Effector memory CD8-positive, alpha-beta T cell (primary cell): ENCODE measurements around the gene SPAG9.
A peak's percentile ranks its signal among the peaks of the same experiment; 100 is the strongest.

Experiments used
- ATAC-seq: fragments of 150-1000 bp; cut with Tn5 transposase; replicated peaks from 2 replicates; pipeline ENCODE4 v1.10.0; 2021; ENCODE audit warnings: mild to moderate bottlenecking, moderate library complexity
- DNase-seq, 3 experiments: peaks; one replicate each; pipeline ENCODE4 v3.0.0; 2021
- H3K27ac Mint-ChIP-seq, 2 donors: one replicate each; pipeline ENCODE4 v1.8.0; 2022; ENCODE audit warnings: mild to moderate bottlenecking in 2 of 2, mixed read lengths in 2 of 2, moderate library complexity in 2 of 2
- H3K27me3 Mint-ChIP-seq, 2 donors: one replicate each; pipeline ENCODE4 v1.8.0; 2022; ENCODE audit warnings: mixed read lengths in 2 of 2
- H3K36me3 Mint-ChIP-seq: one replicate; pipeline ENCODE4 v1.8.0; 2022; ENCODE audit warnings: mild to moderate bottlenecking, moderate library complexity, mixed read lengths; ENCODE audit not compliant: insufficient read depth
- H3K4me1 Mint-ChIP-seq, 2 donors: one replicate each; pipeline ENCODE4 v1.8.0; 2022; ENCODE audit warnings: low read depth in 2 of 2, mixed read lengths in 2 of 2
- H3K4me3 Mint-ChIP-seq, 2 donors: one replicate each; pipeline ENCODE4 v1.8.0; 2022; ENCODE audit warnings: mild to moderate bottlenecking in 2 of 2, mixed read lengths in 2 of 2, moderate library complexity in 2 of 2
- H3K9me3 Mint-ChIP-seq, 2 donors: one replicate each; pipeline ENCODE4 v1.8.0; 2022; ENCODE audit warnings: mixed read lengths in 2 of 2

The SPAG9 gene

GRCh38 chr17:50967795-50968194 lies 152.9 kb downstream of the SPAG9 start:
- no peaks in the 10 kb centered on the region for H3K9me3 Mint-ChIP-seq
- H3K4me1 Mint-ChIP-seq: no peaks in the 10 kb centered on the region
- H3K4me3 Mint-ChIP-seq: no peak overlapping the region
- DNase-seq: no peak
- ATAC-seq: no peak
- peaks cover 25% of the 10 kb centered on the region for H3K36me3 Mint-ChIP-seq
- peak overlapping the region; percentile 35 to 81 for H3K27ac Mint-ChIP-seq
- no peaks in the 10 kb centered on the region for H3K27me3 Mint-ChIP-seq

DNA sequence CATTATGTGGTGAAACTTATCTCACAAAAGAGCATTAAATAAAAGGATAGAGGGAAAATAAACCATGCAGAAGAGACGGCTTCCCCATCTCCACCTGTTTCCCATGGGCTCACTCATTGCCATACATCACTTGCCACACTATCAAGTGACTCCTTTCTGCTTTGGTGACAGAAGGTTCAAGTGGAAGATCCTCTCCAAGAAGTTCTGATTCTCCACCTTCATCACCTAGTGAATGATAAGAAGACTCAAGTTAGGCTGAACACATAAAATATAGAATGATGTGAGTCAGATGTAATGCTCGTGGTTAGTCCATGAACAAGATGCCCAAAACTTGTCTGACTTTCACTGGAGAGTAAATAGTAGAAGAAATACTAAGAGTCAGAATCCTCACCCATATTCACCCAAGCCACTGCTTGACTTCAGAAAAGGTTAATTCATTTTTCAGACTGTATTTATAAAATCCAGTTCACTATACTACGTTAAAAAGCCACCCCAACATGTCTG lies 154.5 kb downstream of the SPAG9 start:
- Mint-ChIP-seq H3K4me3 (no peak overlapping the region), H3K9me3 (no peaks in the 10 kb centered on the region), H3K4me1 (no peaks in the 10 kb centered on the region), H3K36me3 (peaks cover 25% of the 10 kb centered on the region), H3K27ac (no peak overlapping the region), H3K27me3 (no peaks in the 10 kb centered on the region)
- ATAC-seq (no peak), DNase-seq (no peak)

- Mint-ChIP-seq H3K27me3 (no peaks in the 10 kb centered on the region), H3K4me3 (no peak overlapping the region), H3K27ac (no peak overlapping the region), H3K9me3 (no peaks in the 10 kb centered on the region), H3K4me1 (no peaks in the 10 kb centered on the region), H3K36me3 (peaks cover 10% of the 10 kb centered on the region)
- DNase-seq: no peak
- no peak for ATAC-seq
These were observed 157.5 kb downstream of the SPAG9 start for GRCh38 chr17:50963139-50963538.

GRCh38 chr17:50961282-50962220 lies 159.1 kb downstream of the SPAG9 start:
- H3K36me3 Mint-ChIP-seq: peaks cover 10% of the 10 kb centered on the region
- peak overlapping the region in 1 of 2 donors; percentile 67 for H3K27ac Mint-ChIP-seq
- no peak overlapping the region for H3K4me3 Mint-ChIP-seq
- no peaks in the 10 kb centered on the region for H3K9me3 Mint-ChIP-seq
- DNase-seq (no peak), ATAC-seq (no peak)
- no peaks in the 10 kb centered on the region for H3K27me3 Mint-ChIP-seq
- H3K4me1 Mint-ChIP-seq: peaks cover 2% of the 10 kb centered on the region in 2 donors

DNA sequence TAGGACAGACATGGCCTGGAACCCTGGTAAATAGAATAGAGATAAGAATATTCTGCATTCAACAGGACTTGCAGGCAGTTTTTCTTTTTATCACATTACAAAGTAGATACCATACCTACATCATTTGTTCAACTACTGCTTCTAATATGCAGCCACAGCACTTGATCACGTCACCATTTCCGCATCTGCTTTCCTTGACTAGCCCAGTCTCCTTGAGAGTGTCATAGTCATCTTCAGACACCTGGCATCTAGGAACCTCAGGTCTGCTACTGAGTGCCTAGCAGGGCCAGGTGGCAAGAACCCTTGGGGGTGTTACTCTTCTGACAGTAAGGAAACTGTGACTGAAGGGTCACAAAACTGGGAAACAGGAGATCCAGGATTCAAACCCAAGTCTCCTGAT lies 161.3 kb downstream of the SPAG9 start:
- H3K27me3 Mint-ChIP-seq: peaks cover 0 to 8% of the 10 kb centered on the region in 2 donors

DNA sequence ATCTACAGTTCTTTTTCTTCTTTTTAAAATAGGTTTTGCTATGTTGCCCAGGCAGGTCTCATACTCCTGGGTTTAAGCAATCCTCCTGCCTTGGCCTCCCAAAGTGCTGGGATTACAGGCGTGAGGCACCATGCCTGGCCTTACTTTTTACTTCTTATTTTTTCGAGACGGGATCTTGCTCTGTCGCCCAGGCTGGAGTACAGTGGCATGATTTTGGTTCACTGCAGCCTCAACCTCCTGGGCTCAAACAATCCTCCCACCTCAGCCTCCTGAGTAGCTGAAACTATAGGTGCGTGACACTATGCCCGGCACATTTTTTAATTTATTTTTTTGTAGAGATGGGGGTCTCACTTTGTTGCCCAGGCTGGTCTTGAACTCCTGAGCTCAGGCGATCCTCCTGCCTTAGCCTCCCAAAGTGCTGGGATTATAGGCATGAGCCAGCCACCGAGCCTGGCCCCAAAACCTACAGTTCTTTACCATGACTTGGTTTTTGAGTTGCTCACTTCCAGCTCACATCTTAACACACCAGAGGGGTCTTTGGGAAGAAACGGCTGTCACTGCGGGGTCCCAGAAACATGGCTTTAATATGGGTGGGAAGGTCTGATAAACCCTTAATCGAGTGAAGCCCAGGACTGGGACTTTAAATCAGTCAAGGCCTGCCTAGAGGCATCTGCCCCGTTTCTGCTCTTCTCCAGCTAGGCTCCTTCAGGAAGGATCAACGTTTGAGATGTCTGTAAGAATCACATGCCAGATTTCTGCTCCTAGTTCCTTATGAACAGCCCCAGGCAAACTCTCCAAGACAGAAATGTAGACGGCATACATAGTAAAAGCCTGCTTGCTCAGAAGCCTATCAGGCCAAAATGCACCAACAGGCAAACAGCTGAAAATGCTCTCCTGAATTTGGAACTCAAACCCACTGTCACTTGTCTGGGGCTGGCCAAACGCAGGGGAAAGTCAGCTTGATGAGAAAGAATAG lies 162.8 kb downstream of the SPAG9 start:
- ATAC-seq: no peak
- H3K4me1 Mint-ChIP-seq: peaks cover 3 to 7% of the 10 kb centered on the region in 2 donors
- no peak for DNase-seq
- no peak overlapping the region for H3K4me3 Mint-ChIP-seq
- H3K9me3 Mint-ChIP-seq: no peaks in the 10 kb centered on the region
- peak overlapping the region in 1 of 2 donors; percentile 49 for H3K27ac Mint-ChIP-seq
- peaks cover 0 to 17% of the 10 kb centered on the region in 2 donors for H3K27me3 Mint-ChIP-seq
- peaks cover 4% of the 10 kb centered on the region for H3K36me3 Mint-ChIP-seq

More for the DNA sequence above, 161.3 kb downstream of the SPAG9 start:
- H3K27ac Mint-ChIP-seq: peak overlapping the region in 1 of 2 donors; percentile 84
- H3K36me3 Mint-ChIP-seq: peaks cover 4% of the 10 kb centered on the region
- DNase-seq (no peak), ATAC-seq (no peak)
- no peaks in the 10 kb centered on the region for H3K9me3 Mint-ChIP-seq
- H3K4me3 Mint-ChIP-seq: no peak overlapping the region
- peaks cover 3 to 6% of the 10 kb centered on the region in 2 donors for H3K4me1 Mint-ChIP-seq

- ATAC-seq: peak; percentile 98
- H3K9me3 Mint-ChIP-seq: no peaks in the 10 kb centered on the region
- peak overlapping the region in 1 of 2 donors; percentile 49 for H3K27ac Mint-ChIP-seq
- H3K4me3 Mint-ChIP-seq: peak overlapping the region in 1 of 2 donors; percentile 33
- peaks cover 3 to 8% of the 10 kb centered on the region in 2 donors for H3K4me1 Mint-ChIP-seq
- peaks cover 4% of the 10 kb centered on the region for H3K36me3 Mint-ChIP-seq
- peaks cover 0 to 17% of the 10 kb centered on the region in 2 donors for H3K27me3 Mint-ChIP-seq
- peak; percentile 61 to 67 (median 63) for DNase-seq
These were observed 163.7 kb downstream of the SPAG9 start for GRCh38 chr17:50956750-50957523.

DNA sequence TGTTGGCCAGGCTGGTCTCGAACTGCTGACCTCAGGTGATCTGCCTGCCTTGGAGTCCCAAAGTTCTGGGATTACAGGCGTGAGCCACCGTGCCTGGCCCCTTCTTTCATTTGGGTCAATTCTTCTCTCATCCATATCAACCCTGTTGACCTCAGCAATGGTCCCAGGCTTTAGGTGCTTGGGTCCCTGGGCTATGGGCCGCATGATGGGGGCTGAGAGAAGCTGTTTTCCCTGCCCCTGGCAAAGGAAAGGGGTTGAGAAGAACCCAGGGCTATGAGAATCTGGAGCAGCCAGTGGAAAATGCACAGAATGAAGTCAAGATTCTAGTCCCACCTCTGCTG lies 164.3 kb downstream of the SPAG9 start:
- H3K4me3 Mint-ChIP-seq: peak overlapping the region in 1 of 2 donors; percentile 33
- H3K27me3 Mint-ChIP-seq: peaks cover 0 to 17% of the 10 kb centered on the region in 2 donors
- no peak overlapping the region for H3K27ac Mint-ChIP-seq
- DNase-seq (no peak), ATAC-seq (no peak)
- no peaks in the 10 kb centered on the region for H3K9me3 Mint-ChIP-seq
- H3K36me3 Mint-ChIP-seq: peaks cover 8% of the 10 kb centered on the region
- peaks cover 3 to 8% of the 10 kb centered on the region in 2 donors for H3K4me1 Mint-ChIP-seq

- no peak overlapping the region for H3K27ac Mint-ChIP-seq
- peaks cover 7 to 11% of the 10 kb centered on the region in 2 donors for H3K4me1 Mint-ChIP-seq
- H3K36me3 Mint-ChIP-seq: peaks cover 8% of the 10 kb centered on the region
- H3K9me3 Mint-ChIP-seq: no peaks in the 10 kb centered on the region
- DNase-seq (no peak), ATAC-seq (no peak)
- no peak overlapping the region for H3K4me3 Mint-ChIP-seq
- H3K27me3 Mint-ChIP-seq: peaks cover 0 to 17% of the 10 kb centered on the region in 2 donors
These were observed 165.0 kb downstream of the SPAG9 start for GRCh38 chr17:50955667-50956120.

GRCh38 chr17:50955160-50955559 lies 165.5 kb downstream of the SPAG9 start:
- H3K4me1 Mint-ChIP-seq: peaks cover 7 to 12% of the 10 kb centered on the region in 2 donors
- peaks cover 0 to 17% of the 10 kb centered on the region in 2 donors for H3K27me3 Mint-ChIP-seq
- H3K9me3 Mint-ChIP-seq: no peaks in the 10 kb centered on the region
- H3K4me3 Mint-ChIP-seq: no peak overlapping the region
- H3K27ac Mint-ChIP-seq: no peak overlapping the region
- ATAC-seq (no peak), DNase-seq (no peak)
- peaks cover 4% of the 10 kb centered on the region for H3K36me3 Mint-ChIP-seq

DNA sequence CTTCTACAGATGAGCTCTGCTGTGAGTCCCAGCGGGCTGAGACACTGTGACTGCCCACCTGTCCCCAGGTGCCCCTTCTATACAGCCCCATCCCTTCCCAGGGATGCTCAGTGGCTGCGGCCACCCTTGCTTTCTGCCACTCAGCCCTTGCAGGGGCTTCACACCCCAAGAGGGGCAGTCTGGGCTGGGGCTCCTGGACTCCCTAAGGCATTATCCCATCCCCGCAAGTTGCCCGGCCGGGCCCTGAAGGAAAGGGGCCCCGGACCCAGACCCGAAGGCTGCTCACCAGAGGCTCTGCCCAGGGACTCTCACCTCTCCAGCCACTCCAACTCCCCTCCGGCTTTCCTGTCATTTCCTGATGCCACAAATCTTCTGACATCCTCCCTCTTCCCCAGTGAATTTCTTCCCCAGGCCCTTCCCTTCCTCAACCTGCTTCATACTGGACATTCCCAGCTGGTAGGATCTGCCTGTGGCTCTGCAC lies 166.0 kb downstream of the SPAG9 start:
- Mint-ChIP-seq H3K27ac (no peak overlapping the region), H3K4me3 (no peak overlapping the region), H3K4me1 (peaks cover 7 to 14% of the 10 kb centered on the region in 2 donors), H3K9me3 (no peaks in the 10 kb centered on the region), H3K36me3 (peaks cover 4% of the 10 kb centered on the region), H3K27me3 (peaks cover 0 to 17% of the 10 kb centered on the region in 2 donors)
- DNase-seq (no peak), ATAC-seq (no peak)

DNA sequence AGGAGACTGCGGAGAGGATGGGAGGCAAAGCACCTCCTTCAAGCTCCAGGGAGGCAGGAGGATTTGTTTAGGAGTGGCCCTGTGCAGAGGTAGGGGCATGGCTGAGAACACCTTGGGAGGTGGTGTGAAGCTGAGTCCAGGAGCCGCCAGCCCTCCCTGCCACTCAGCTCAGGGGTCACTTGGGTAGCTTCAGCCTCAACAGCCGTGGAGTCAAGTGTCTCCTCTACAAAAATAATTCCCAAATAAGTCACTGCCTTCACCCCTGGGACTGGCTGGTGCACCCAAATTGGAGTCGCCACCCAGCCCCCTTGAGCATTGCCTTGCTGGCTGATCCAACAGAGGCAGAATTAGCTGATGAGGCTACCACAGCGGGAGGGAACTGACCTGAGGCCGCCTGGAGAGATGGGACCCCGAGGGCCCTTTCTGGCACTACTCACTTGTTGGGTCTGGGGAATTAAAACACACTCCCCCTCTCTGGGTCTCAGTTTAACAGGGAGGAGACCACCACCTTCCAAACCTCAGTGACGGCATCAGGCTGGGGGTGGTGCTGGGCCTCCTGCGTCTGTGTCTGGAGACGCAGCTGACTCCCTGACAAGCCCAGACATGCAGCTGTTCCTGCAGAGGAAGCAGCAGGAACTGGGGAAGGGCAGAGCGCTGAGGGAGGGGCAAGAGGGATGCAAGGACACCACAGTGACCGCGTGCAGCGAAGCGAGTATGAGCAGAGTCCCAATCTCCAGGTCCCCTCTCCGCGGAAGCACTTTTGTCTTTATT lies 166.7 kb downstream of the SPAG9 start:
- peaks cover 7 to 18% of the 10 kb centered on the region in 2 donors for H3K4me1 Mint-ChIP-seq
- H3K27ac Mint-ChIP-seq: no peak overlapping the region
- H3K4me3 Mint-ChIP-seq: no peak overlapping the region
- DNase-seq (no peak), ATAC-seq (no peak)
- no peaks in the 10 kb centered on the region for H3K9me3 Mint-ChIP-seq
- peaks cover 0 to 17% of the 10 kb centered on the region in 2 donors for H3K27me3 Mint-ChIP-seq
- H3K36me3 Mint-ChIP-seq: peaks cover 4% of the 10 kb centered on the region
